WTC11 (cell line): ENCODE data around the gene AURKAIP1.
"Not testable (repeated sequence)": the region's sequence is repeated elsewhere in the genome, so short reads cannot be mapped to it uniquely, and the experiment has no call there.

Source experiments
- FOXJ3 ChIP-seq: sonication (generic); formaldehyde crosslinking; IDR thresholded peaks from 2 replicates; pipeline ENCODE4 v1.9.0; 2021; ENCODE audit warnings: missing genetic modification reagents, mild to moderate bottlenecking, borderline replicate concordance
- FOXK1 ChIP-seq: sonication (generic); formaldehyde crosslinking; IDR thresholded peaks from 2 replicates; pipeline ENCODE4 v1.8.0; 2022; ENCODE audit warnings: mild to moderate bottlenecking, moderate library complexity, missing genetic modification reagents
- NFYB ChIP-seq: sonication (generic); formaldehyde crosslinking; conservative IDR thresholded peaks from 2 replicates; pipeline ENCODE4 v1.8.0; 2022; ENCODE audit warnings: low read depth, missing genetic modification reagents
- SP1 ChIP-seq: sonication (generic); formaldehyde crosslinking; conservative IDR thresholded peaks from 2 replicates; pipeline ENCODE4 v1.8.1; 2022; ENCODE audit warnings: missing genetic modification reagents
- TCF7 ChIP-seq: sonication (generic); formaldehyde crosslinking; IDR thresholded peaks from 2 replicates; pipeline ENCODE4 v1.8.0; 2022; ENCODE audit warnings: mild to moderate bottlenecking, low read depth, missing genetic modification reagents, moderate library complexity
- TF ChIP-seq, protein P1 (sequence below): sonication (generic); formaldehyde crosslinking; IDR thresholded peaks from 2 replicates; pipeline ENCODE4 v1.8.1; 2022; ENCODE audit warnings: mild to moderate bottlenecking, missing genetic modification reagents, moderate library complexity, borderline replicate concordance
- TF ChIP-seq, protein P2 (sequence below): sonication (generic); formaldehyde crosslinking; IDR thresholded peaks from 2 replicates; pipeline ENCODE4 v1.8.1; 2023; ENCODE audit warnings: mild to moderate bottlenecking, missing genetic modification reagents, borderline replicate concordance
- TF ChIP-seq, protein P3 (sequence below): fragments of 200-600 bp; IDR thresholded peaks from 2 replicates; pipeline ENCODE4 v1.8.0; 2022; ENCODE audit warnings: antibody characterized with exemption
- TF ChIP-seq, protein P4 (sequence below): sonication (generic); formaldehyde crosslinking; conservative IDR thresholded peaks from 2 replicates; pipeline ENCODE4 v1.8.1; 2023; ENCODE audit warnings: mild to moderate bottlenecking, low read depth, missing genetic modification reagents, moderate library complexity
- TF ChIP-seq, protein P5 (sequence below): sonication (generic); formaldehyde crosslinking; IDR thresholded peaks from 2 replicates; pipeline ENCODE4 v1.8.1; 2022; ENCODE audit warnings: low read depth, mild to moderate bottlenecking, moderate library complexity, missing genetic modification reagents, borderline replicate concordance

DNA sequence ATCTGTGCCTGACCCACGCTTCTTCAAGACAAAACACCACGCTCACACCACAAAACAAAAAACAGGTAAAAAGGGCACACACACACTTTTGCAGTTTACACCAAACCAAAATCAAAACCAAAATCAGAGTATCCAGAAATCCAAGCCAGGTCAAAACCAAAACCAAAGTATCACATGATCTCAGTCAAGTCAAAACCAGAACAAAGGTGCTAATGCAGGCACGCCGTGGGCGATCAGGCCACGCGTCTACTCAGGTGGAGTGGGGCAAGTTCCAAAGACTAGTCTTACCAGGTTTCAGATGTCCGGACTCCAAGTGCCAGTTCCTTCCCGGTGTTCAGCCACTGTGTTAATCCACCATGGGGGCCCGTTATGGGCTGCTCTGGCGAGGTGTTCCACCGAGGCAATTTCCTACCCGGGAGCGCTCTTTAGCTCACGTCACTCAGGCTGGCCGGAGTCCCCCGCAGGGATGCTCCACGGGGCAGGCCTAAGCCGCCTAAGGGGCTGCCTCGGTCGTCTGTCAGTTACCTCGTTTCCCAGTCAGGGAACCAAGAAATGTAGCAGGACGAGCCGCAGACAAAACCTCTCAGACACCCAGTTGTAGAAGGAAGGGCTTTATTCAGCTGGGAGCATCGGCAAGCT, 42.9 kb upstream of the AURKAIP1 start:
- TF ChIP-seq FOXJ3, SP1, TCF7, FOXK1, NFYB (CRISPR knock-in tag): not testable (repeated sequence)
- TF ChIP-seq, protein P1, sequence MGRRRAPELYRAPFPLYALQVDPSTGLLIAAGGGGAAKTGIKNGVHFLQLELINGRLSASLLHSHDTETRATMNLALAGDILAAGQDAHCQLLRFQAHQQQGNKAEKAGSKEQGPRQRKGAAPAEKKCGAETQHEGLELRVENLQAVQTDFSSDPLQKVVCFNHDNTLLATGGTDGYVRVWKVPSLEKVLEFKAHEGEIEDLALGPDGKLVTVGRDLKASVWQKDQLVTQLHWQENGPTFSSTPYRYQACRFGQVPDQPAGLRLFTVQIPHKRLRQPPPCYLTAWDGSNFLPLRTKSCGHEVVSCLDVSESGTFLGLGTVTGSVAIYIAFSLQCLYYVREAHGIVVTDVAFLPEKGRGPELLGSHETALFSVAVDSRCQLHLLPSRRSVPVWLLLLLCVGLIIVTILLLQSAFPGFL (CRISPR knock-in tag): not testable (repeated sequence)
- TF ChIP-seq, protein P2, sequence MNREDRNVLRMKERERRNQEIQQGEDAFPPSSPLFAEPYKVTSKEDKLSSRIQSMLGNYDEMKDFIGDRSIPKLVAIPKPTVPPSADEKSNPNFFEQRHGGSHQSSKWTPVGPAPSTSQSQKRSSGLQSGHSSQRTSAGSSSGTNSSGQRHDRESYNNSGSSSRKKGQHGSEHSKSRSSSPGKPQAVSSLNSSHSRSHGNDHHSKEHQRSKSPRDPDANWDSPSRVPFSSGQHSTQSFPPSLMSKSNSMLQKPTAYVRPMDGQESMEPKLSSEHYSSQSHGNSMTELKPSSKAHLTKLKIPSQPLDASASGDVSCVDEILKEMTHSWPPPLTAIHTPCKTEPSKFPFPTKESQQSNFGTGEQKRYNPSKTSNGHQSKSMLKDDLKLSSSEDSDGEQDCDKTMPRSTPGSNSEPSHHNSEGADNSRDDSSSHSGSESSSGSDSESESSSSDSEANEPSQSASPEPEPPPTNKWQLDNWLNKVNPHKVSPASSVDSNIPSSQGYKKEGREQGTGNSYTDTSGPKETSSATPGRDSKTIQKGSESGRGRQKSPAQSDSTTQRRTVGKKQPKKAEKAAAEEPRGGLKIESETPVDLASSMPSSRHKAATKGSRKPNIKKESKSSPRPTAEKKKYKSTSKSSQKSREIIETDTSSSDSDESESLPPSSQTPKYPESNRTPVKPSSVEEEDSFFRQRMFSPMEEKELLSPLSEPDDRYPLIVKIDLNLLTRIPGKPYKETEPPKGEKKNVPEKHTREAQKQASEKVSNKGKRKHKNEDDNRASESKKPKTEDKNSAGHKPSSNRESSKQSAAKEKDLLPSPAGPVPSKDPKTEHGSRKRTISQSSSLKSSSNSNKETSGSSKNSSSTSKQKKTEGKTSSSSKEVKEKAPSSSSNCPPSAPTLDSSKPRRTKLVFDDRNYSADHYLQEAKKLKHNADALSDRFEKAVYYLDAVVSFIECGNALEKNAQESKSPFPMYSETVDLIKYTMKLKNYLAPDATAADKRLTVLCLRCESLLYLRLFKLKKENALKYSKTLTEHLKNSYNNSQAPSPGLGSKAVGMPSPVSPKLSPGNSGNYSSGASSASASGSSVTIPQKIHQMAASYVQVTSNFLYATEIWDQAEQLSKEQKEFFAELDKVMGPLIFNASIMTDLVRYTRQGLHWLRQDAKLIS (CRISPR knock-in tag): not testable (repeated sequence)
- TF ChIP-seq, protein P3, sequence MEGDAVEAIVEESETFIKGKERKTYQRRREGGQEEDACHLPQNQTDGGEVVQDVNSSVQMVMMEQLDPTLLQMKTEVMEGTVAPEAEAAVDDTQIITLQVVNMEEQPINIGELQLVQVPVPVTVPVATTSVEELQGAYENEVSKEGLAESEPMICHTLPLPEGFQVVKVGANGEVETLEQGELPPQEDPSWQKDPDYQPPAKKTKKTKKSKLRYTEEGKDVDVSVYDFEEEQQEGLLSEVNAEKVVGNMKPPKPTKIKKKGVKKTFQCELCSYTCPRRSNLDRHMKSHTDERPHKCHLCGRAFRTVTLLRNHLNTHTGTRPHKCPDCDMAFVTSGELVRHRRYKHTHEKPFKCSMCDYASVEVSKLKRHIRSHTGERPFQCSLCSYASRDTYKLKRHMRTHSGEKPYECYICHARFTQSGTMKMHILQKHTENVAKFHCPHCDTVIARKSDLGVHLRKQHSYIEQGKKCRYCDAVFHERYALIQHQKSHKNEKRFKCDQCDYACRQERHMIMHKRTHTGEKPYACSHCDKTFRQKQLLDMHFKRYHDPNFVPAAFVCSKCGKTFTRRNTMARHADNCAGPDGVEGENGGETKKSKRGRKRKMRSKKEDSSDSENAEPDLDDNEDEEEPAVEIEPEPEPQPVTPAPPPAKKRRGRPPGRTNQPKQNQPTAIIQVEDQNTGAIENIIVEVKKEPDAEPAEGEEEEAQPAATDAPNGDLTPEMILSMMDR: not testable (repeated sequence)
- TF ChIP-seq, protein P4, sequence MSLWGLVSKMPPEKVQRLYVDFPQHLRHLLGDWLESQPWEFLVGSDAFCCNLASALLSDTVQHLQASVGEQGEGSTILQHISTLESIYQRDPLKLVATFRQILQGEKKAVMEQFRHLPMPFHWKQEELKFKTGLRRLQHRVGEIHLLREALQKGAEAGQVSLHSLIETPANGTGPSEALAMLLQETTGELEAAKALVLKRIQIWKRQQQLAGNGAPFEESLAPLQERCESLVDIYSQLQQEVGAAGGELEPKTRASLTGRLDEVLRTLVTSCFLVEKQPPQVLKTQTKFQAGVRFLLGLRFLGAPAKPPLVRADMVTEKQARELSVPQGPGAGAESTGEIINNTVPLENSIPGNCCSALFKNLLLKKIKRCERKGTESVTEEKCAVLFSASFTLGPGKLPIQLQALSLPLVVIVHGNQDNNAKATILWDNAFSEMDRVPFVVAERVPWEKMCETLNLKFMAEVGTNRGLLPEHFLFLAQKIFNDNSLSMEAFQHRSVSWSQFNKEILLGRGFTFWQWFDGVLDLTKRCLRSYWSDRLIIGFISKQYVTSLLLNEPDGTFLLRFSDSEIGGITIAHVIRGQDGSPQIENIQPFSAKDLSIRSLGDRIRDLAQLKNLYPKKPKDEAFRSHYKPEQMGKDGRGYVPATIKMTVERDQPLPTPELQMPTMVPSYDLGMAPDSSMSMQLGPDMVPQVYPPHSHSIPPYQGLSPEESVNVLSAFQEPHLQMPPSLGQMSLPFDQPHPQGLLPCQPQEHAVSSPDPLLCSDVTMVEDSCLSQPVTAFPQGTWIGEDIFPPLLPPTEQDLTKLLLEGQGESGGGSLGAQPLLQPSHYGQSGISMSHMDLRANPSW (CRISPR knock-in tag): not testable (repeated sequence)
- TF ChIP-seq, protein P5, sequence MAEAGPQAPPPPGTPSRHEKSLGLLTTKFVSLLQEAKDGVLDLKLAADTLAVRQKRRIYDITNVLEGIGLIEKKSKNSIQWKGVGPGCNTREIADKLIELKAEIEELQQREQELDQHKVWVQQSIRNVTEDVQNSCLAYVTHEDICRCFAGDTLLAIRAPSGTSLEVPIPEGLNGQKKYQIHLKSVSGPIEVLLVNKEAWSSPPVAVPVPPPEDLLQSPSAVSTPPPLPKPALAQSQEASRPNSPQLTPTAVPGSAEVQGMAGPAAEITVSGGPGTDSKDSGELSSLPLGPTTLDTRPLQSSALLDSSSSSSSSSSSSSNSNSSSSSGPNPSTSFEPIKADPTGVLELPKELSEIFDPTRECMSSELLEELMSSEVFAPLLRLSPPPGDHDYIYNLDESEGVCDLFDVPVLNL: not testable (repeated sequence)
